ENCODE measurements around the gene GNL1. TPM values are rescaled to one million over a fixed set of nuclear protein-coding genes. Genes with fewer than 3 reads are reported as not detected.
"Not testable (repeated sequence)": the region's sequence is repeated elsewhere in the genome, so short reads cannot be mapped to it uniquely, and the experiment has no call there.

GNL1 gene
- total RNA-seq, 3 donors from 2014 or later: 37.8 to 48.1 (median 45.9) TPM

- DNase-seq: no peak
- intact Hi-C loops (cut with DNase I, micrococcal nuclease): no loop called here
- Histone ChIP-seq H3K9me3 (no peaks in the 10 kb centered on the region), H3K36me3 (ENCODE audit: low read depth) (no peaks in the 10 kb centered on the region), H3K4me3 (no peak overlapping the region), H3K4me1 (ENCODE audit: low read depth) (no peaks in the 10 kb centered on the region)
- no peak for TF ChIP-seq CTCF (IDR thresholded peaks at IDR 0.05)
- peak; percentile 28 for ATAC-seq
Measured at GRCh38 chr6:30500421-30501355, 55.6 kb downstream of the GNL1 start.

- H3K4me1 ChIP-seq (ENCODE audit: low read depth); H3K9me3 ChIP-seq; H3K4me3 ChIP-seq; intact Hi-C loops (cut with DNase I, micrococcal nuclease); H3K36me3 ChIP-seq (ENCODE audit: low read depth); ATAC-seq; DNase-seq: not testable (repeated sequence)
Measured at GRCh38 chr6:30498705-30499104, 57.6 kb downstream of the GNL1 start.

- no peaks in the 10 kb centered on the region for H3K9me3 ChIP-seq
- no peak for DNase-seq
- ATAC-seq: no peak
Measured at GRCh38 chr6:30497714-30498113, 58.6 kb downstream of the GNL1 start.

GRCh38 chr6:30497261-30497599 is 59.1 kb downstream of the GNL1 start:
- H3K4me3 ChIP-seq, ATAC-seq: not testable (repeated sequence)

More at GRCh38 chr6:30497714-30498113, 58.6 kb downstream of the GNL1 start:
- intact Hi-C loops (cut with DNase I, micrococcal nuclease): no loop called here
- Histone ChIP-seq H3K4me1 (ENCODE audit: low read depth) (no peaks in the 10 kb centered on the region), H3K4me3 (no peak overlapping the region), H3K36me3 (ENCODE audit: low read depth) (no peaks in the 10 kb centered on the region)
- no peak for TF ChIP-seq CTCF (IDR thresholded peaks at IDR 0.05)

GRCh38 chr6:30495993-30496392 is 60.3 kb downstream of the GNL1 start:
- Histone ChIP-seq H3K4me1 (ENCODE audit: low read depth) (peaks cover 17% of the 10 kb centered on the region), H3K9me3 (no peaks in the 10 kb centered on the region), H3K36me3 (ENCODE audit: low read depth) (no peaks in the 10 kb centered on the region), H3K4me3 (no peak overlapping the region)
- TF ChIP-seq CTCF (IDR thresholded peaks at IDR 0.05): no peak
- ATAC-seq: no peak
- intact Hi-C loops (cut with DNase I, micrococcal nuclease): no loop called here
- no peak for DNase-seq

More at GRCh38 chr6:30497261-30497599, 59.1 kb downstream of the GNL1 start:
- DNase-seq; H3K9me3 ChIP-seq; H3K4me1 ChIP-seq (ENCODE audit: low read depth); H3K36me3 ChIP-seq (ENCODE audit: low read depth); intact Hi-C loops (cut with DNase I, micrococcal nuclease): not testable (repeated sequence)

- H3K36me3 ChIP-seq (ENCODE audit: low read depth); intact Hi-C loops (cut with DNase I, micrococcal nuclease); DNase-seq; H3K9me3 ChIP-seq; H3K4me3 ChIP-seq; ATAC-seq: not testable (repeated sequence)
- H3K4me1 ChIP-seq (ENCODE audit: low read depth): peaks cover 25% of the 10 kb centered on the region
Measured at GRCh38 chr6:30495060-30495459, 61.2 kb downstream of the GNL1 start.

DNA sequence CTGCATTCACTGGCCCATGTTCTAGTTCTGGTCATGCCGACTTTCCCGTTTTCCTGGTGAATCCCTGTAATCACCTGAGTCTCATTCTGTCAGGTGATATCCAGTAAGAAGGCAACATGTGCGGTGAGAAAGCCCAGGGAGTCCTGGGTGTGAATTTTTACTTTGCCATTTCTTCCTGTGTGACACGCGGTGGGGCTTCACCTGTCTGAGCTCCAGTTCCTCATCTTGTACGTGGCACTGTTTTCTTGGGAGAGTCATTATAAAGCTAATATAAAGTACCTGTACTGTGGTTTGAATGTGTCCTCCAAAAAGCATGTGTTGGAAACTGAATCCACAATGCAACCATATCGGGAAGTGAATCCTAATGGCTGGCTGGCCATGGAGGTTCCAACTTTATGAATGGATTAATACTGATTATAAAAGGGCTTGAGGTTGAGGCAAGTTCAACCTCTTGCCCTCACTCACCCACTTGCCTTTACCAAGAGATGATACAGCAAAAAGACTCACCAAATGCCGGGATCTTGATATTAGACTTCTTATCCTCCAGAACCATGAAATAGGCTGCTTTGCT is 61.9 kb downstream of the GNL1 start:
- no peak for DNase-seq
- intact Hi-C loops (cut with DNase I, micrococcal nuclease): no loop called here
- Histone ChIP-seq H3K4me1 (ENCODE audit: low read depth) (peaks cover 25% of the 10 kb centered on the region), H3K4me3 (no peak overlapping the region), H3K36me3 (ENCODE audit: low read depth) (no peaks in the 10 kb centered on the region), H3K9me3 (no peaks in the 10 kb centered on the region)
- TF ChIP-seq CTCF (IDR thresholded peaks at IDR 0.05): no peak
- no peak for ATAC-seq

All from mucosa of descending colon (tissue), 3 donors.